Muscle of leg (tissue), 11 donors: ENCODE measurements around the gene CLCA4. TPM values are rescaled to one million over a fixed set of nuclear protein-coding genes. Genes with fewer than 3 reads are reported as not detected.
A peak's percentile ranks its signal among the peaks of the same experiment; 100 is the strongest.

Source experiments
- DNase-seq: peaks from one replicate; pipeline ENCODE4 v3.0.0; 2013
- H3K27ac ChIP-seq: one replicate; pipeline ENCODE4 v1.5.1; 2013; ENCODE audit warnings: mild to moderate bottlenecking, low read length, control low read depth
- H3K27me3 ChIP-seq: one replicate; pipeline ENCODE4 v1.6.1; 2013; ENCODE audit warnings: low read length; ENCODE audit not compliant: control insufficient read depth, insufficient read depth
- H3K36me3 ChIP-seq: one replicate; pipeline ENCODE4 v1.6.1; 2013; ENCODE audit warnings: low read length; ENCODE audit not compliant: control insufficient read depth, insufficient read depth
- H3K4me1 ChIP-seq: one replicate; pipeline ENCODE4 v1.6.1; 2013; ENCODE audit warnings: low read length; ENCODE audit not compliant: control insufficient read depth, insufficient read depth
- H3K4me3 ChIP-seq: one replicate; pipeline ENCODE4 v1.5.1; 2013; ENCODE audit warnings: low read length, control low read depth
- H3K9me3 ChIP-seq: replicated peaks from 2 replicates; pipeline ENCODE4 v1.6.1; 2013; ENCODE audit warnings: low read depth, low read length; ENCODE audit not compliant: control insufficient read depth
- WGBS: methylation state at CpG from one replicate; pipeline ENCODE4 v1.1.5; 2013; ENCODE audit warnings: missing lambda C conversion rate; ENCODE audit not compliant: insufficient coverage; 5-methylcytosine and 5-hydroxymethylcytosine counted together
- polyA plus RNA-seq, 8 donors: library from polyadenylated mRNA; unstranded; fragments of 120-200 nt; gene quantifications; one replicate each; pipeline versions ENCODE4 v1.2.1 to v1.2.3, GENCODE V29; 2013; ENCODE audit warnings: inconsistent platforms in 1 of 8, low replicate concordance in 1 of 8; ENCODE audit not compliant: insufficient read length in 8 of 8, insufficient read depth in 1 of 8
- total RNA-seq: library from RNA; stranded (reverse); fragments of 120-200 nt; gene quantifications from one replicate; pipeline ENCODE4 v1.2.4, GENCODE V29; 2013

Gene CLCA4
- total and polyA plus RNA-seq, 9 donors: 0.04 to 0.24 TPM; not detected in 7

- no CpG with 5 or more reads among the region's 2 CpGs for WGBS
- no peak overlapping the region for H3K27ac ChIP-seq
- no peak overlapping the region for H3K4me3 ChIP-seq
- no peaks in the 10 kb centered on the region for H3K27me3 ChIP-seq
- H3K9me3 ChIP-seq: peaks cover 3% of the 10 kb centered on the region
- no peak for DNase-seq
- H3K4me1 ChIP-seq: no peaks in the 10 kb centered on the region
- no peaks in the 10 kb centered on the region for H3K36me3 ChIP-seq
Measured at GRCh38 chr1:86557739-86558138, 10.9 kb downstream of the CLCA4 start.

DNA sequence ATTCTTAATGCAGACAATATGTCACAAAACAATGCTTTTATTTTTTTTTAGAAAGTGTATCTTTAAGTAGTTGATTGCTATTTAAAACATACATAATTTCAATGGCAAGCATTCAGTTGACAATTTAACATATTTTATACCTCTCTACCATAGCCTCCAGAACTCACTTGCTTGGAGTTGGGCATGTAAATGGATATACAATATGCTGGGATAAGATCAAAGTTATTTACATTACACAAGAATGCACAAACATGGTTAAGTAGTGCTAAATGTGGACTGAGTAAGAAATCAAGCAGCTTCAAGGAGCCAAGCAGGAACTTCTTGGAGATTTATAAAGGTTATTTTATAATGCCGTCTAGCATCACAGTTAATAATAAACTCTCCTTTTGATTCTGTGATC is 17.0 kb downstream of the CLCA4 start:
- H3K9me3 ChIP-seq: no peaks in the 10 kb centered on the region
- H3K27me3 ChIP-seq: no peaks in the 10 kb centered on the region
- H3K4me1 ChIP-seq: no peaks in the 10 kb centered on the region
- H3K27ac ChIP-seq: no peak overlapping the region
- no peaks in the 10 kb centered on the region for H3K36me3 ChIP-seq
- H3K4me3 ChIP-seq: no peak overlapping the region
- whole genome bisulfite sequencing: no CpG with 5 or more reads among the region's 1 CpG
- no peak for DNase-seq

DNA sequence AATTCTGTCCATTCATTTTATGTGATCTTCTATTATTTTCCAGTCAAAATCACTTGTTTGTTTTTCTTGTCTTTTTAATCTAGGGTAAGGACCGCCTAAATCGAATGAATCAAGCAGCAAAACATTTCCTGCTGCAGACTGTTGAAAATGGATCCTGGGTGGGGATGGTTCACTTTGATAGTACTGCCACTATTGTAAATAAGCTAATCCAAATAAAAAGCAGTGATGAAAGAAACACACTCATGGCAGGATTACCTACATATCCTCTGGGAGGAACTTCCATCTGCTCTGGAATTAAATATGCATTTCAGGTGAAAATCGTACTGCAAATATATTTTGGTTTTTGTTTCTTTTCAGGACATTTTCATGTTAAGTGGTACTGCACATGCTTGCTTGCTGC is 20.5 kb downstream of the CLCA4 start:
- no peaks in the 10 kb centered on the region for H3K27me3 ChIP-seq

DNA sequence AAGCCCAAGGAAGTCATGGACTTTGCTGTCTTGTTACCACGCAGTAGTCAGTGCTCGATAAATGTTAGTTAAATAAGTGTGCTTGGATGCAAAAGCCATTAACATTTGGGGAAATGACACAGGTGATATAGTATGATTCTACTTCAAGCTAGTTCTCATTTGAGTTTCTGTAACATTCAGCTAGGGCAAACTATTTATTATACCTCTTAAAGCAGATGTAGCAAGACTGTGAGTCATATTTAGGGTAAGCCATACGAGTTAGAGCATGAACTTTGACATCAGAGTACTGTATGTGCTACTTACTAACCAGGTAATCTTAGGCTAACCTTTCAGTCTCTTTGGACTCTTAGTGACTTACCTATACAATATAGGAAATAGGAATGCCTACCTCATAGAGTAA is 21.0 kb downstream of the CLCA4 start:
- H3K36me3 ChIP-seq: no peaks in the 10 kb centered on the region
- no peak overlapping the region for H3K4me3 ChIP-seq
- no peaks in the 10 kb centered on the region for H3K4me1 ChIP-seq
- no peak for DNase-seq
- H3K27me3 ChIP-seq: no peaks in the 10 kb centered on the region
- H3K9me3 ChIP-seq: no peaks in the 10 kb centered on the region
- no CpG with 5 or more reads among the region's 3 CpGs for WGBS
- no peak overlapping the region for H3K27ac ChIP-seq

More for the DNA sequence above, 20.5 kb downstream of the CLCA4 start:
- WGBS: no CpG with 5 or more reads among the region's 3 CpGs
- Histone ChIP-seq H3K4me3 (no peak overlapping the region), H3K9me3 (no peaks in the 10 kb centered on the region), H3K27ac (no peak overlapping the region), H3K36me3 (no peaks in the 10 kb centered on the region), H3K4me1 (no peaks in the 10 kb centered on the region)
- DNase-seq: no peak

DNA sequence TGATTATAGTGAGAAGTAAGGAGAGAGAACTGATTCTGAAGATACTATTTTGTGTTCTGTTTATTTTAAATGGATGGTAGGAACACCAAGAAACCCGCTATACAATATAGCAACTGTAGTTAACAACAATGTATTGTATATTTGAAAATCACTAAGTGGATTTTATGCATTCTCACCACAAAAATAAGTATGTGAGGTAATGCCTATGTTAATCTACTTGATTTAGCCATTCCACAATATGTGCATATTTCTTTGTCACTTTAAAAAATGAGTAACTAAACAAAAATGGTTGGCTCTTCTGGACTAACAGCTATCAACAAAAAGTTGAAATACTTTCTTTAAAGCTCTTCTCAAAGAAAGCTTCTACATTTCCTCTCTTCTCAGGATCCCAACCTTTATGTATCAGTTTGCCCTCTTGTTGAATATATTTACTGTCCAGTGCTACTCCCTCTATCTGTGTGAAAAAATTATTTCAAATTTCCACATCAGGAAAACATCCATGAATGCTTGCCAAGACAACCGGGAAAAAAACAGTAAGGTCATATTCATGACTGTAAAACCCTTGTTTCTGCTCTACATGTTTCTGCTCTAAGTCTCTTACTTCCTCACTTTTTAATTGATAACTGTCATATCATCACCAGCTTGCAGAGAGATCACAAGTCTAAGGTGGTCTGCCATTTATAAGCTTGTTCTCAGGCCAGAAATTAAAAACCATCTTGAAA is 27.0 kb downstream of the CLCA4 start:
- Histone ChIP-seq H3K36me3 (no peaks in the 10 kb centered on the region), H3K4me3 (no peak overlapping the region), H3K27me3 (no peaks in the 10 kb centered on the region), H3K4me1 (no peaks in the 10 kb centered on the region), H3K27ac (no peak overlapping the region), H3K9me3 (no peaks in the 10 kb centered on the region)
- no CpG with 5 or more reads among the region's 2 CpGs for whole genome bisulfite sequencing
- DNase-seq: peak; percentile 45

GRCh38 chr1:86581231-86581630 is 34.4 kb downstream of the CLCA4 start:
- Histone ChIP-seq H3K27me3 (no peaks in the 10 kb centered on the region), H3K9me3 (no peaks in the 10 kb centered on the region), H3K4me1 (no peaks in the 10 kb centered on the region), H3K4me3 (no peak overlapping the region), H3K27ac (no peak overlapping the region), H3K36me3 (no peaks in the 10 kb centered on the region)
- WGBS: no CpG with 5 or more reads among the region's 1 CpG
- no peak for DNase-seq

- DNase-seq: no peak
- no peak overlapping the region for H3K4me3 ChIP-seq
- H3K9me3 ChIP-seq: no peaks in the 10 kb centered on the region
- H3K27me3 ChIP-seq: no peaks in the 10 kb centered on the region
- no CpG with 5 or more reads among the region's 1 CpG for WGBS
- H3K27ac ChIP-seq: no peak overlapping the region
- no peaks in the 10 kb centered on the region for H3K36me3 ChIP-seq
- H3K4me1 ChIP-seq: no peaks in the 10 kb centered on the region
Measured at GRCh38 chr1:86582161-86582560, 35.3 kb downstream of the CLCA4 start.

GRCh38 chr1:86583032-86583431 is 36.2 kb downstream of the CLCA4 start:
- H3K27ac ChIP-seq: no peak overlapping the region
- H3K27me3 ChIP-seq: no peaks in the 10 kb centered on the region
- H3K4me1 ChIP-seq: no peaks in the 10 kb centered on the region
- no peaks in the 10 kb centered on the region for H3K36me3 ChIP-seq
- no peaks in the 10 kb centered on the region for H3K9me3 ChIP-seq
- no CpG with 5 or more reads among the region's 1 CpG for WGBS
- H3K4me3 ChIP-seq: no peak overlapping the region
- no peak for DNase-seq

DNA sequence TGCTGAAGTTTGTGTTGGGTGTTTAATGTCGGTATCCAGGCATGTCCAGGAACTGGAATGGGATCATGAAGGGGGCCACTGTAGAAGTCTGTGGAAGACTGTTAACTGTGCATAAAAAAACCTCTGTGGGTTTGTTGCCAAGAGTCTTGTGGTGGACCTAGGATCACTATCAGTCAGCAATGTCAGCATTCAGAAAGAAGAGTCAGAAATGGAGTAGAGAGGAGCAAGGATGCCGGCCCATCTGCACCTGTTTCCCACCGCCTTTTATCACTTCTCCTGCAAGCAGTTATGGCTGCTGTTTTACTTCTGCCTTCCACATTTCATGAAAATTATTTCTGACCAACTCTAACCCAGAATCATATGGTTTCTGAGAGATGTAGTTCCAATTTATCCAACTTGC is 36.7 kb downstream of the CLCA4 start:
- Histone ChIP-seq H3K4me3 (no peak overlapping the region), H3K9me3 (no peaks in the 10 kb centered on the region), H3K27ac (no peak overlapping the region), H3K4me1 (no peaks in the 10 kb centered on the region), H3K36me3 (no peaks in the 10 kb centered on the region), H3K27me3 (no peaks in the 10 kb centered on the region)
- no peak for DNase-seq
- 57% methylated on average over 1 of the region's 3 CpGs for WGBS

GRCh38 chr1:86594284-86594770 is 47.4 kb downstream of the CLCA4 start:
- DNase-seq: no peak
- no peaks in the 10 kb centered on the region for H3K36me3 ChIP-seq
- H3K9me3 ChIP-seq: peaks cover 12% of the 10 kb centered on the region
- no peak overlapping the region for H3K4me3 ChIP-seq
- H3K27ac ChIP-seq: no peak overlapping the region
- H3K27me3 ChIP-seq: no peaks in the 10 kb centered on the region
- no peaks in the 10 kb centered on the region for H3K4me1 ChIP-seq

DNA sequence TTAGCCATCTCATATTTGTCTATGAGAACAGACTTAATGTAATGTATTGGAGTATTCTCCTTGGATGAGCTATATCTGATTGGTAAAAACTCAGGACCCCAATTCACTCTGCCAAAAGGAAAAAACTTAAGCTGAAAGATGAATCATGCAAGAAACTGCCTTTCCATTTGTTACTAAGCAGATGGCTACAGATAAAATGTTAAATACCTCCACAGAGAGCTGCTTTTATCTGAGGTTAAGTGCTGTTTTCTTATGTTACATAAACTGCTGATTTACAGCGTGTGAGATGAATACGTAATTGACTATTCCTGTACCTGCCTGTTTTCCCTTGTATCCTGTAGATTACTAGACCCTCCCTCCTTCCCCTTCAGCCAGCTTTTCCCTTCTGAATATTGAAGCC is 49.3 kb downstream of the CLCA4 start:
- no CpG with 5 or more reads among the region's 2 CpGs for WGBS
- DNase-seq: no peak
- no peak overlapping the region for H3K4me3 ChIP-seq
- no peaks in the 10 kb centered on the region for H3K36me3 ChIP-seq
- H3K9me3 ChIP-seq: peaks cover 12% of the 10 kb centered on the region
- H3K4me1 ChIP-seq: no peaks in the 10 kb centered on the region
- H3K27me3 ChIP-seq: no peaks in the 10 kb centered on the region
- H3K27ac ChIP-seq: no peak overlapping the region
